T-cell (primary cell): ENCODE results near the gene RAB20. TPM values are rescaled to one million over a fixed set of nuclear protein-coding genes. Genes with fewer than 3 reads are reported as not detected.

ENCODE experiments used
- ATAC-seq, 4 experiments: fragments of 200-7000 bp in 3 of 4; fragments of 150-1000 bp in 1 of 4; cut with Tn5 transposase; replicated peaks in 1 of 4; 1 replicate in 3 of 4; 2 replicates in 1 of 4; pipeline ENCODE4 v1.10.0; 2021; ENCODE audit warnings: moderate library complexity in 3 of 4, mild to moderate bottlenecking in 2 of 4, moderate number of reproducible peaks in 1 of 4
- CTCF ChIA-PET, 2 donors: fragments of 300-600 bp; sonication (Branson Sonifier 250); formaldehyde crosslinking; loops; one replicate each; lab custom pipeline; 2022; ENCODE audit warnings: antibody characterized with exemption in 2 of 2; lab: Charles Lee
- POLR2A ChIA-PET, 2 donors: fragments of 300-600 bp; sonication (Branson Sonifier 250); formaldehyde crosslinking; loops; one replicate each; lab custom pipeline; 2022; ENCODE audit warnings: antibody characterized with exemption in 2 of 2; lab: Charles Lee
- DNase-seq, 35 experiments: peaks; one replicate each; pipeline versions ENCODE4 v3.0.0 to v3.0.0-alpha.2; 2013 to 2023
- H3K27ac ChIP-seq: one replicate; pipeline ENCODE4 v1.5.1; 2013; ENCODE audit warnings: low read length
- H3K27me3 ChIP-seq, 2 experiments: replicated peaks in 1 of 2; 1 replicate in 1 of 2; 2 replicates in 1 of 2; pipeline versions ENCODE4 v1.6.1 to v1.7.0; 2013; ENCODE audit warnings: low read length in 1 of 2, mixed read lengths in 1 of 2; ENCODE audit not compliant: control insufficient read depth in 2 of 2, insufficient read depth in 2 of 2; ENCODE audit errors: extremely low read depth in 1 of 2
- H3K36me3 ChIP-seq, 2 donors: 1 replicate in 1 of 2; 2 replicates in 1 of 2; pipeline versions ENCODE4 v1.6.1 to v1.7.0; 2013; ENCODE audit warnings: low read length in 1 of 2; ENCODE audit not compliant: control insufficient read depth in 2 of 2, insufficient read depth in 1 of 2; ENCODE audit errors: extremely low read depth in 1 of 2
- H3K4me1 ChIP-seq, 2 experiments: 1 replicate in 1 of 2; 2 replicates in 1 of 2; pipeline versions ENCODE4 v1.6.1 to v1.7.0; 2013; ENCODE audit warnings: low read length in 2 of 2, mixed read lengths in 1 of 2; ENCODE audit not compliant: insufficient read depth in 2 of 2, control insufficient read depth in 1 of 2; ENCODE audit errors: extremely low read depth in 1 of 2
- H3K4me3 ChIP-seq, 2 donors: 1 replicate in 1 of 2; 2 replicates in 1 of 2; pipeline versions ENCODE4 v1.5.1 to v1.7.0; 2013; ENCODE audit warnings: mild to moderate bottlenecking in 2 of 2, low read length in 1 of 2, moderate library complexity in 1 of 2; ENCODE audit not compliant: control insufficient read depth in 1 of 2; ENCODE audit errors: extremely low read depth in 1 of 2
- H3K9me3 ChIP-seq: 2 replicates; pipeline ENCODE4 v1.7.0; 2013
- H3K27ac Mint-ChIP-seq, 2 donors: one replicate each; pipeline ENCODE4 v1.8.0; 2020 to 2021; ENCODE audit warnings: mild to moderate bottlenecking in 2 of 2, mixed read lengths in 2 of 2
- H3K27me3 Mint-ChIP-seq, 2 donors: one replicate each; pipeline ENCODE4 v1.8.0; 2021 to 2022; ENCODE audit warnings: mixed read lengths in 2 of 2
- H3K36me3 Mint-ChIP-seq: one replicate; pipeline ENCODE4 v1.8.0; 2021; ENCODE audit warnings: mixed read lengths
- H3K4me1 Mint-ChIP-seq, 3 donors: one replicate each; pipeline ENCODE4 v1.8.0; 2020 to 2022; ENCODE audit warnings: mixed read lengths in 3 of 3, mild to moderate bottlenecking in 1 of 3
- H3K4me3 Mint-ChIP-seq, 3 donors: one replicate each; pipeline ENCODE4 v1.8.0; 2020 to 2022; ENCODE audit warnings: mild to moderate bottlenecking in 3 of 3, mixed read lengths in 3 of 3, moderate library complexity in 3 of 3
- H3K9me3 Mint-ChIP-seq, 3 donors: one replicate each; pipeline ENCODE4 v1.8.0; 2020 to 2022; ENCODE audit warnings: mixed read lengths in 3 of 3
- WGBS: methylation state at CpG from one replicate; pipeline ENCODE4 v1.1.5; 2013; ENCODE audit warnings: missing lambda C conversion rate; ENCODE audit not compliant: insufficient coverage; 5-methylcytosine and 5-hydroxymethylcytosine counted together
- total RNA-seq, 35 experiments: library from RNA in 6 of 35; stranded (reverse) in 6 of 35; fragments of 120-200 nt in 1 of 35; gene quantifications; one replicate each; pipeline versions ENCODE4 v1.2.1 to v1.2.4 and lab custom pipeline; 2013 to 2026

The RAB20 gene
- total RNA-seq, 5 donors from 2014 or later (not counting 1 experiment from before 2014, with no cell fraction given) = 0.47 to 3.1 (median 2.1) TPM

DNA sequence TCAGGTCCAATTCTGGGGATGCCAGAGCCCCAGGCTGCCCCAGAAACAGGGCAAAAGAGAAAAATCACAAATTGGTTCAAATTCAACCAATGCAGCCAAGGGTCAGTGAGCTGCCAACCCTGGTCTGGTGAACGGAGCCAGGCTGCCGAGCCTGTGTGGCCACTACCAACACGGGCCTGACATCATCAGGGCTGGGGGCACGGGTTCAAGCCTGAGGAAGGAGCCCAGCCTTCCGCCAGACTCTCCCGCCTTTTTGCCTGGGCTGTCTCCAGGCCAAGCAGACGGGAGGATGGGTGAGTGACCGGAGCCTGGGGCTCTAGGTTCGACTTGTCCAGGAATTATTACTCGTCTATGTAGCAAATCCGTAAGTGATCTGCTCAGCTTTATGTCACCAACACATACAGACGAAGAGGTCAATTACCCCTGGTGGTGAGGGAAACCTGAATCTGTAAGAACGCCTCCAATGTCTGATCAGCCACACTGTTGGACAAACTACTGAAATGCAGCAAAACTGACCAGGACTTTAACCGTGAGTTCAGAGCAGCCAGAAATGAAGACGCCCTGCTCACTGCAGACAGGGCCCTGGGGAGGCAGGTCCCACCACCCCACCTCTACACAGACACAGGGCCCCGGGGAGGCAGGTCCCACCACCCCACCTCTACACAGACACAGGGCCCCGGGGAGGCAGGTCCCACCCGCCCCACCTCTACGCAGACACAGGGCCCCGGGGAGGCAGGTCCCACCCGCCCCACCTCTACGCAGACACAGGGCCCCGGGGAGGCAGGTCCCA lies 31.8 kb downstream of the RAB20 start:
- no peak overlapping the region for H3K27ac ChIP-seq
- H3K36me3 ChIP-seq = no peaks in the 10 kb centered on the region
- no peaks in the 10 kb centered on the region for H3K9me3 ChIP-seq
- no peak overlapping the region for H3K4me3 ChIP-seq
- H3K4me3 Mint-ChIP-seq = no peak overlapping the region
- WGBS = 93% methylated on average over 3 of the region's 23 CpGs
- no peaks in the 10 kb centered on the region for H3K27me3 Mint-ChIP-seq
- peaks cover 19 to 22% (median 22%) of the 10 kb centered on the region in 3 donors for H3K4me1 Mint-ChIP-seq
- no peaks in the 10 kb centered on the region for H3K9me3 Mint-ChIP-seq
- ATAC-seq (no peak), DNase-seq (no peak)
- ChIA-PET POLR2A (no interaction called here), CTCF (no interaction called here)
- no peaks in the 10 kb centered on the region for H3K36me3 Mint-ChIP-seq
- peaks cover 0 to 19% of the 10 kb centered on the region in 2 experiments for H3K4me1 ChIP-seq
- H3K27ac Mint-ChIP-seq = no peak overlapping the region
- peaks cover 0 to 13% of the 10 kb centered on the region in 2 experiments for H3K27me3 ChIP-seq

- POLR2A ChIA-PET = no interaction called here
- H3K4me3 Mint-ChIP-seq = no peak overlapping the region
- Histone ChIP-seq H3K4me1 (peaks cover 0 to 28% of the 10 kb centered on the region in 2 experiments), H3K36me3 (no peaks in the 10 kb centered on the region), H3K4me3 (no peak overlapping the region), H3K27ac (no peak overlapping the region), H3K27me3 (peaks cover 0 to 13% of the 10 kb centered on the region in 2 experiments), H3K9me3 (no peaks in the 10 kb centered on the region)
- CTCF ChIA-PET = no interaction called here
- H3K4me1 Mint-ChIP-seq = peaks cover 27 to 30% (median 28%) of the 10 kb centered on the region in 3 donors
- no peak overlapping the region for H3K27ac Mint-ChIP-seq
- WGBS = 100% methylated on average over 2 of the region's 6 CpGs
- DNase-seq = no peak
- no peaks in the 10 kb centered on the region for H3K9me3 Mint-ChIP-seq
- no peaks in the 10 kb centered on the region for H3K36me3 Mint-ChIP-seq
- ATAC-seq = no peak
- H3K27me3 Mint-ChIP-seq = no peaks in the 10 kb centered on the region
Observed at GRCh38 chr13:110528911-110529310, 32.6 kb downstream of the RAB20 start.

DNA sequence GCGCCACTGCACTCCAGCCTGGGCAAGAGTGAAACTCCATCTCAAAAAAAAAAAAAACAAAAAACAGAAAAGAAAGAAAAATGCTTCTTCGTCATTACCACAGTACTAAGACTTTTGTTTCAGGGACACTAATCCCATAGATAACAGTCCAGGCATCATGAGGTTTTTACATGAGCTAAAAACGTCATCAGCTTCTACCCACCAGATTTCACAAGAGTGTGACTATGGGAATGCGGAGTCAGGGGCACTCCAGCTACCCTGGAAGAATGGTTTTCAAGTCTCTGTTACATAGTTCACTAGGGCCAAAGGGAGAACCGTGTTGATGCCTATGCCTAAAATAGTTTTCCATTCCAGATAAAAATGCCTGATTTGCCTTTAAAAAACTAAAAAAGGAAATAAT lies 33.2 kb downstream of the RAB20 start:
- H3K4me3 Mint-ChIP-seq = no peak overlapping the region
- Histone ChIP-seq H3K4me3 (no peak overlapping the region), H3K27ac (no peak overlapping the region), H3K9me3 (no peaks in the 10 kb centered on the region), H3K36me3 (no peaks in the 10 kb centered on the region), H3K4me1 (peaks cover 0 to 31% of the 10 kb centered on the region in 2 experiments), H3K27me3 (peaks cover 0 to 13% of the 10 kb centered on the region in 2 experiments)
- ChIA-PET POLR2A (interaction anchor here in 1 of 2 donors (0.7 kb wide), 1 partner anchor 132 kb away, joined by 4 read pairs; no protein-coding TSS in a partner anchor), CTCF (no interaction called here)
- H3K27ac Mint-ChIP-seq = no peak overlapping the region
- no peak for ATAC-seq
- no peaks in the 10 kb centered on the region for H3K36me3 Mint-ChIP-seq
- H3K27me3 Mint-ChIP-seq = no peaks in the 10 kb centered on the region
- H3K9me3 Mint-ChIP-seq = no peaks in the 10 kb centered on the region
- 40% methylated on average over 1 of the region's 5 CpGs for WGBS
- peaks cover 27 to 31% (median 28%) of the 10 kb centered on the region in 3 donors for H3K4me1 Mint-ChIP-seq
- DNase-seq = no peak

- H3K27me3 ChIP-seq = peaks cover 0 to 9% of the 10 kb centered on the region in 2 experiments
- H3K9me3 ChIP-seq = no peaks in the 10 kb centered on the region
- peaks cover 0 to 31% of the 10 kb centered on the region in 2 experiments for H3K4me1 ChIP-seq
- DNase-seq = peak in 13 of 35 experiments; percentile 4 to 37 (median 15)
- H3K4me3 ChIP-seq = no peak overlapping the region
- ATAC-seq = peak in 3 of 4 experiments; percentile 16 to 66 (median 48)
- Mint-ChIP-seq H3K36me3 (no peaks in the 10 kb centered on the region), H3K27ac (peak overlapping the region in 1 of 2 donors; percentile 31), H3K9me3 (no peaks in the 10 kb centered on the region), H3K4me1 (peaks cover 27 to 34% (median 28%) of the 10 kb centered on the region in 3 donors), H3K4me3 (peak overlapping the region in 1 of 3 donors; percentile 57), H3K27me3 (no peaks in the 10 kb centered on the region)
- H3K36me3 ChIP-seq = no peaks in the 10 kb centered on the region
- POLR2A ChIA-PET = no interaction called here
- WGBS = 35% methylated on average over 24 of the region's 25 CpGs
- no peak overlapping the region for H3K27ac ChIP-seq
- CTCF ChIA-PET = interaction anchor here (0.6 to 2.0 kb wide), 4 partner anchors 15 to 95 kb away, joined by 3 to 4 read pairs (median 4); no protein-coding TSS in a partner anchor
Observed at GRCh38 chr13:110525328-110526319, 35.9 kb downstream of the RAB20 start.

- POLR2A ChIA-PET = no interaction called here
- peak overlapping the region in 1 of 2 donors; percentile 50 for H3K27ac Mint-ChIP-seq
- H3K4me1 Mint-ChIP-seq = peaks cover 27 to 34% (median 28%) of the 10 kb centered on the region in 3 donors
- peak in 2 of 4 experiments; percentile 49 to 55 for ATAC-seq
- no peaks in the 10 kb centered on the region for H3K9me3 Mint-ChIP-seq
- H3K4me1 ChIP-seq = peaks cover 0 to 31% of the 10 kb centered on the region in 2 experiments
- no peaks in the 10 kb centered on the region for H3K27me3 Mint-ChIP-seq
- peak overlapping the region in 2 of 3 donors; percentile 37 to 57 for H3K4me3 Mint-ChIP-seq
- 38% methylated on average over 17 of the region's 21 CpGs for WGBS
- H3K9me3 ChIP-seq = no peaks in the 10 kb centered on the region
- no peak overlapping the region for H3K27ac ChIP-seq
- no peaks in the 10 kb centered on the region for H3K36me3 Mint-ChIP-seq
- no peaks in the 10 kb centered on the region for H3K36me3 ChIP-seq
- CTCF ChIA-PET = interaction anchor here in 1 of 2 donors (0.6 kb wide), 2 partner anchors 16 to 1375 kb away, joined by 3 read pairs; no protein-coding TSS in a partner anchor
- H3K4me3 ChIP-seq = no peak overlapping the region
- DNase-seq = peak in 8 of 35 experiments; percentile 3 to 21 (median 8)
- H3K27me3 ChIP-seq = peaks cover 0 to 9% of the 10 kb centered on the region in 2 experiments
Observed at GRCh38 chr13:110524541-110525257, 36.8 kb downstream of the RAB20 start.
